ENCODE data around the gene TTC33.

GRCh38 chr5:40681363-40682153, 74.2 kb downstream of the TTC33 start:
- TF ChIP-seq POLR2AphosphoS5 (IDR thresholded peaks at IDR 0.05; ENCODE audit: borderline replicate concordance, low read depth, low read length) = no peak
- no peak for TF ChIP-seq EZH2 (IDR thresholded peaks at IDR 0.05)
- no peak for TF ChIP-seq FOXP2 (optimal IDR thresholded peaks at IDR 0.05; ENCODE audit: control extremely low read depth, extremely low read length, insufficient read depth)

Measured in SK-N-MC (cell line).